ENCODE measurements around the gene HMOX2.

GRCh38 chr16:4437366-4437765, 38.8 kb upstream of the HMOX2 start:
- TF ChIP-seq MYC (IDR thresholded peaks at IDR 0.05; ENCODE audit: low read depth, low read length), result no peak
- no peak for TF ChIP-seq CTCF (IDR thresholded peaks at IDR 0.05; ENCODE audit: low read depth, low read length)

Measured in NB4 (cell line).